PC-9 (cell line): ENCODE measurements around the gene UBE4B.

Experiments
- CTCF ChIP-seq: fragments of 200-600 bp; sonication (generic); conservative IDR thresholded peaks from 2 replicates; pipeline ENCODE4 v1.6.1; 2017; ENCODE audit warnings: mixed run types, antibody characterized with exemption, mild to moderate bottlenecking, moderate library complexity
- EZH2 ChIP-seq: fragments of 200-600 bp; sonication (generic); IDR thresholded peaks from 2 replicates; pipeline ENCODE4 v1.8.0; 2017; ENCODE audit warnings: antibody characterized with exemption, low read depth

DNA sequence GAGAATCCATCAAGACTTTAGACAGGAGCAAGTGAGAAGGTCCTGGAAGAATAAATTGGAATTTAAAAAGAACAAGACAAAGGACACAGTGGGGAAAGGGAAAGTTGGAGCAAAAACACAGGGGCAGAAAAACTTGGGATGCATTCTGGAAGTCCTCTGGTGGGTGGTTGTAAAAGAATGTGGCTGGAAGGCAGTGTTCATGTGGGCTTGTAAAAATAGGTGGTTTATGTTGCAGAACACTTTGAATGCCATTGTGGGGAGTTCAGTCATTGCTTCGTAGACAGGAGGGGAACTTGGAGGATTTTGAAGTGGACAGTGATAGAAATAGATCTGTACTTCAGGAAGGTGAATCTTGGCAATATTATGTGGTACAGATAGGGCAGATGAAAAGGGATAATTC lies 192.8 kb downstream of the UBE4B start:
- no peak for TF ChIP-seq CTCF
- no peak for TF ChIP-seq EZH2
